ENCODE measurements around the gene ERP44.

GRCh38 chr9:100030548-100030947 lies 68.3 kb downstream of the ERP44 start:
- TF ChIP-seq CTCF (IDR thresholded peaks at IDR 0.05) (no peak), EP300 (IDR thresholded peaks at IDR 0.05) (no peak), POLR2AphosphoS5 (IDR thresholded peaks at IDR 0.05) (no peak), POLR2A (IDR thresholded peaks at IDR 0.05) (no peak)
